CD4-positive, alpha-beta T cell treated with Interleukin-6 for 4 hours (primary cell): ENCODE measurements around the gene DIPK1A.
"Not testable (repeated sequence)": the region's sequence is repeated elsewhere in the genome, so short reads cannot be mapped to it uniquely, and the experiment has no call there.

ENCODE experiments used
- DNase-seq: peaks from one replicate; pipeline ENCODE4 v3.0.0-alpha.2; 2020; ENCODE audit warnings: mixed read lengths

DIPK1A gene

GRCh38 chr1:92975551-92976232, 14.4 kb upstream of the DIPK1A start:
- no peak for DNase-seq

- not testable (repeated sequence) for DNase-seq
Measured at GRCh38 chr1:92974112-92974511, 12.8 kb upstream of the DIPK1A start.

GRCh38 chr1:92973203-92973897, 12.1 kb upstream of the DIPK1A start:
- DNase-seq = no peak

- no peak for DNase-seq
Measured at GRCh38 chr1:92972409-92973129, 11.3 kb upstream of the DIPK1A start.

- not testable (repeated sequence) for DNase-seq
Measured at GRCh38 chr1:92971932-92972331, 10.7 kb upstream of the DIPK1A start.

GRCh38 chr1:92970990-92971689, 9.9 kb upstream of the DIPK1A start:
- DNase-seq = no peak

GRCh38 chr1:92969517-92969916, 8.3 kb upstream of the DIPK1A start:
- no peak for DNase-seq

GRCh38 chr1:92968138-92969032, 7.1 kb upstream of the DIPK1A start:
- peak; percentile 37 for DNase-seq

- DNase-seq = peak; percentile 73
Measured at GRCh38 chr1:92964998-92965397, 3.7 kb upstream of the DIPK1A start.

- no peak for DNase-seq
Measured at GRCh38 chr1:92964316-92964715, 3.1 kb upstream of the DIPK1A start.

- DNase-seq = peak; percentile 77
Measured at GRCh38 chr1:92961896-92962752, 862 bp upstream of the DIPK1A start.

- peak; percentile 73 for DNase-seq
Measured at GRCh38 chr1:92960395-92961130, 699 bp downstream of the DIPK1A start.

GRCh38 chr1:92958203-92958970, 2.9 kb downstream of the DIPK1A start:
- no peak for DNase-seq

- no peak for DNase-seq
Measured at GRCh38 chr1:92957030-92957734, 4.1 kb downstream of the DIPK1A start.

GRCh38 chr1:92956254-92957029, 4.8 kb downstream of the DIPK1A start:
- DNase-seq = no peak

- DNase-seq = peak; percentile 56
Measured at GRCh38 chr1:92953491-92953890, 7.8 kb downstream of the DIPK1A start.

- no peak for DNase-seq
Measured at GRCh38 chr1:92952714-92953113, 8.5 kb downstream of the DIPK1A start.

GRCh38 chr1:92951141-92951582, 10.1 kb downstream of the DIPK1A start:
- DNase-seq = peak; percentile 41
